Mesodermal cell (in vitro differentiated cells): ENCODE results near the gene EMID1.

ENCODE experiments used
- H3K27ac ChIP-seq: 2 replicates; pipeline ENCODE4 v1.7.0; 2013; ENCODE audit warnings: mild to moderate bottlenecking, low read depth, low read length, moderate library complexity; ENCODE audit not compliant: severe bottlenecking
- H3K36me3 ChIP-seq: 2 replicates; pipeline ENCODE4 v1.7.1; 2013; ENCODE audit warnings: mild to moderate bottlenecking, low read length, moderate library complexity; ENCODE audit not compliant: control insufficient read depth, insufficient read depth
- H3K4me1 ChIP-seq: one replicate; pipeline ENCODE4 v1.7.1; 2013; ENCODE audit warnings: mild to moderate bottlenecking, low read length; ENCODE audit not compliant: insufficient read depth, control insufficient read depth, poor library complexity, severe bottlenecking
- H3K4me3 ChIP-seq: 2 replicates; pipeline ENCODE4 v1.7.0; 2013; ENCODE audit warnings: low read length, control low read depth, mild to moderate bottlenecking; ENCODE audit not compliant: insufficient read depth, poor library complexity, severe bottlenecking; ENCODE audit errors: extremely low read depth
- H3K9me3 ChIP-seq: 2 replicates; pipeline ENCODE4 v1.7.1; 2013; ENCODE audit warnings: mild to moderate bottlenecking, low read length, moderate library complexity; ENCODE audit not compliant: control insufficient read depth
- WGBS, 2 experiments: methylation state at CpG; one replicate each; pipeline ENCODE4 v1.1.5; 2013; ENCODE audit warnings: missing lambda C conversion rate in 2 of 2; ENCODE audit not compliant: insufficient coverage in 2 of 2; 5-methylcytosine and 5-hydroxymethylcytosine counted together

Gene EMID1

DNA sequence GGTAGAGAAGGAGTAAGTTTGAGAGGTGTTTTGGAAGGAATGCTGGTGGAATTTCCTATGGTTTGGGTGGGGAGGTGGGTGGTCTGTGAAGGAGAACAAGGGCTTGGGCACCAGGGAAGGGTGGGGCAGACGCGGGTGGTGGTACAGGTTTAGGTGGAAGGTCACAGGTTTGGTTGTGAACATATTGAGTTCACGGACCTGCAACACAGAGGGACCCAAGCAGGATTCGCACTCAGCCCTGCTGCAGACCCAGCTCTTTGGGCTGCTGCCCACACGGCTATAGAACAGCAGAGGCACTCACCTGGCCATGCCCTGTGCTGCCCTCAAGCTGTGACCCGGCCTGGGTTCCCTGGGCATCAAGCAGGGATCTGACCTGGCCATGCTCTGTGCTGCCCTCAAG is 33.5 kb upstream of the EMID1 start:
- WGBS, 2 experiments: 86 to 87% methylated on average over 6 of the region's 6 CpGs
- Histone ChIP-seq H3K4me3 (no peak overlapping the region), H3K27ac (no peak overlapping the region), H3K4me1 (no peaks in the 10 kb centered on the region), H3K36me3 (no peaks in the 10 kb centered on the region), H3K9me3 (peaks cover 6% of the 10 kb centered on the region)

DNA sequence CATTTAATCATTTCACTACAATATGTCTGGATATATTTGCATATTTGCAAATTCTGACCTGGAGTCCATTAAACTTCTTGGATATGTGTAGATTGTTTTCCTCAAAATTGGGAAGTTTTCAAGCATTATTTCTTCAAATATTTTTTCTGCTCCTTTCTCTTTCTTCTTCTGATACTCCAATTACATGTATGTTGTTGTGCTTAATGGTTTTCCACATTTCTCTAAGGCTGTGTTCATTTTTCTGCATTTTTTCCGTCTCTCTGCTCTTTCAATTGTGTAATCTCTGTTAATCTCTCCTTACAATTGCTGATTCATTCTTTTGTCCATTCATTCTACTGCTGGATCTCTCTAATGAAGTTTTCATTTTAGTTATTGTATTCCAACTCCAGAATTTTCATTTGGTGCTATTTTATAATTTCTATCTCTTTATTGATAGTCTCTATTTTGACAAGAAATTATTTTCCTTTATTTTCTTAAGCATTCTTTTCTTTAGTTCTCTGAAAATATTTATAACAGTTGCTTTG is 30.3 kb upstream of the EMID1 start:
- H3K4me3 ChIP-seq: no peak overlapping the region
- H3K9me3 ChIP-seq: peaks cover 9% of the 10 kb centered on the region
- H3K4me1 ChIP-seq: no peaks in the 10 kb centered on the region
- no peaks in the 10 kb centered on the region for H3K36me3 ChIP-seq
- 100% methylated on average over 1 of the region's 1 CpG; no CpG with 5 or more reads in 1 of the 2 experiments for WGBS, 2 experiments
- no peak overlapping the region for H3K27ac ChIP-seq

DNA sequence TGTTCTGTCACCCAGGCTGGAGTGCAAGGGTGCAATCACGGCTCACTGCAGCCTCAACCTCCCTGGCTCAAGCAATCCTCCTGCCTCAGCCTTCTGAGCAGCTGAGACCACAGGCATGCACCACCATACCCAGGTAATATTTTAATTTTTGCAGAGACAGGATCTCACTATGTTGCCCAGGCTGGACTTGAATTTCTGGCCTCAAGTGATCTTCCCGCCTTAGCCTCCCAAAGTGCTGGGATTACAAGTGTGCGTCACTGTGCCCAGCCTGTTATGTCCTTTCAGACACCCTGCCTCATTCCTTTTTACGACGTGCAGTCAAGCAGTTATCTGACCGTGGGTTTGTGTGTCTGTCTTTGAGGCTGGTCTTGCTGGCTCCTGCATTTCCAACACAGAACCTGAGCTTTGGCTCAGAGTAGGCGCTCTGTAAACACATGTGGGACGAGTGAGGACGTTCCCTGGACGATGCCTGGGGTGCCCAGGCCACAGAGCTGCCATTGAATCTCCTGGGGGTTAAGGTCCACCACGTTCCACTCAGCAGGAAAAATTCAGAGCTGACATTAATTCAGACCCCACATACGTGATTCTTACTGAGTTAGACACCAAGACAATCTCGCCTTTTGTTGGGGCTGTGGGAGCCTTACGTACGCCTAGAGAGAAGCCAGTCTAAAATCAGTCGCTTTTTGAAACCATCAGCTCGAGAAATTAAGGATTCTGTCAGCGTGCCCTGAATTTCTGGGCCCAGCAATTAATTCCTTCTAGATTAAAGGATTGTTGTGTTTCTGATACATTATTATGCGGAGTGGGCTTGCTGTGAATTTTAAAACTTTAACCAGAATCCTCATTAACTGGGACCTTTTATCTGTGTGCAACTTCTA is 21.5 kb upstream of the EMID1 start:
- Histone ChIP-seq H3K4me3 (no peak overlapping the region), H3K36me3 (no peaks in the 10 kb centered on the region), H3K9me3 (peaks cover 4% of the 10 kb centered on the region), H3K4me1 (no peaks in the 10 kb centered on the region), H3K27ac (no peak overlapping the region)
- 90 to 91% methylated on average over 17 to 19 of the region's 19 CpGs for WGBS, 2 experiments

DNA sequence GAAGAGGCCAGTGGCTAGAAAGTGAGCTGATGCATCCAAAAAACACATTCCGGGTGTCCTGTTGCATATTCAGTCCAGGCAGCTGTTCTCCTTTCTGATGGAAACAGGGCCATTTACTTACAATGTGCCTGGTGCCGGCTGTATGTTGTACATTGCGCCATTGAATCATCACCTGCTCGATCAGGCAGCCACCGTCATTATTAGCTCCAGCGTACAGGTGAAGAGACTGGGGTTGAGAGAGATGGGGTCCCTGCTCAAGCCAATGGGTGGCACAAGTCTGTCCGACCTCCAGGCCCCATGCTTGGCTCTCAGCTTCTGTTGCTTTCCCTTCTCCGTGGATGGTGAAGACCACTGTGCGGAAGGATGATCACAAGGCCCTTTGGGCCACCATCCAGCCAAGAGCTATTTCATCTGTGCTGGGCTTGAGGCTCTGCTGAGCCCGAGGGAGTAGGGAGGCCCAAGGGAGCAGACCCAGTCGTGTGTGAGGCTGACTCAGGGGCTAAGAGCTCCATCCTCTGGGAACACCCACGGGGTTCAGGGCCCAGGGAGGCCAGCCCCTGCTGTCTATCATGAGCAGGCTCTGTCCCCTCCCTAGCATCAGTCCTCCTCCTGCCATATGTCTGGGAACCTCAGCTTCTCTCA is 20.7 kb upstream of the EMID1 start:
- Histone ChIP-seq H3K27ac (no peak overlapping the region), H3K36me3 (no peaks in the 10 kb centered on the region), H3K9me3 (peaks cover 1% of the 10 kb centered on the region), H3K4me3 (no peak overlapping the region), H3K4me1 (no peaks in the 10 kb centered on the region)
- 86 to 90% methylated on average over 12 of the region's 12 CpGs for WGBS, 2 experiments

DNA sequence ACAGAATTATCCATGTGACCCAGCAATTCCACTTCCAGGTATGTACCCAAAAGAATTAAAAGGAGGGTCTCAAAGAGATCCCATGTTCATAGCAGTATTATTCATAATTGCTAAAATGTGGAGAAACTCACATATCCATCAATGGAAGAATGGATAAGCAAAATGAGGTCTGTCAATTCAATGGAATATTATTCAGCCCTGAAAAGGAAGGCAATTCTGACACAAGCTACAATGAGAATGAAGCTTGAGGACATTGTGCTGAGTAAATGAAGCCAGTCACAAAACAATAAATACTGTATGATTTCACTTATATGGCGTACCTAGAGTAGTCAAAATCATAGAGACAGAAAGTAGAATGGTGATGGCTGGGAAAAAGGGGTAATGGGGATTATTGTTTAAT is 19.4 kb upstream of the EMID1 start:
- H3K4me3 ChIP-seq: no peak overlapping the region
- no peaks in the 10 kb centered on the region for H3K4me1 ChIP-seq
- no peaks in the 10 kb centered on the region for H3K9me3 ChIP-seq
- WGBS, 2 experiments: 100% methylated on average over 1 of the region's 1 CpG; no CpG with 5 or more reads in 1 of the 2 experiments
- no peaks in the 10 kb centered on the region for H3K36me3 ChIP-seq
- no peak overlapping the region for H3K27ac ChIP-seq

DNA sequence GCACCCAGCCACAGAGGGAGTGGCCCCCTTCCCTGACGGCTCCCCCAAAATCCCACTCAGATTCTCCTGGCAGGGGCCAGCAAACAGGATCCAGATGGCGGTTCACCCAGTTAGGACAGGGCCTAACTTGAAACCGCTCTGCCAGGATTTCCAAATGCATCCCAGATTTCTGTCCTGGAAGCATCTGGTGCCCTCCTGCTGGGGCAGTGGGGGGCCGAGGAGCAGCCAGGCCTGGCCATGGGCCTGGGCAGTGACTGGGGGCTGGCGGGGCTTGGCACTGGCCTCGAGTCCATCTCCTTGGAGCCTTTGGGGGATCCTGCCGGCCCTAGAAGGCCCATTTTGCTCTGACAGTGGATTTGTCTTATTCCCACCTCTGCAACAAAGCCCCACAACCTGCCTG is 17.9 kb upstream of the EMID1 start:
- 81 to 90% methylated on average over 3 to 7 of the region's 7 CpGs for WGBS, 2 experiments
- Histone ChIP-seq H3K9me3 (no peaks in the 10 kb centered on the region), H3K4me1 (no peaks in the 10 kb centered on the region), H3K27ac (no peak overlapping the region), H3K36me3 (no peaks in the 10 kb centered on the region), H3K4me3 (no peak overlapping the region)

DNA sequence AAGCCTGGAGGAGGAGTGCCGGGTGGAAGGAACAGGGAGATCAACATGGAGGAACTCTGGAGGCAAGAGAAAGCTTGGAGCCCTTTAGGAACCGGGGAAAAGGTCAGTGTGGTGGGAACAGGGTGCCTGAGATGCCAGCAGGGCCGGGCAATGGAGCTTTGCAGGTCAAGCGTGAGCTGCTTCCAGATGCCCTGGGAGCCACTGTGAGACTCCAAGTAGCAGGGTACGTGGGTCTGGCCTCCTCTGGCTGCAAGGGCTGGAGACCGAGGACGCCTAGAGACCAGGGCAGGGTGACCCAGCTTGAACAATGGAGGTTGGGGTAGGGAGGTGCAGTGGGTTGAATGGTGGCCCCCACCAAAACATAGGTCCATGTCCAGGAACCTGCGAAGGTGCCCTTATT is 15.6 kb upstream of the EMID1 start:
- Histone ChIP-seq H3K4me3 (no peak overlapping the region), H3K4me1 (no peaks in the 10 kb centered on the region)
- 96% methylated on average over 8 of the region's 8 CpGs for WGBS, 2 experiments

DNA sequence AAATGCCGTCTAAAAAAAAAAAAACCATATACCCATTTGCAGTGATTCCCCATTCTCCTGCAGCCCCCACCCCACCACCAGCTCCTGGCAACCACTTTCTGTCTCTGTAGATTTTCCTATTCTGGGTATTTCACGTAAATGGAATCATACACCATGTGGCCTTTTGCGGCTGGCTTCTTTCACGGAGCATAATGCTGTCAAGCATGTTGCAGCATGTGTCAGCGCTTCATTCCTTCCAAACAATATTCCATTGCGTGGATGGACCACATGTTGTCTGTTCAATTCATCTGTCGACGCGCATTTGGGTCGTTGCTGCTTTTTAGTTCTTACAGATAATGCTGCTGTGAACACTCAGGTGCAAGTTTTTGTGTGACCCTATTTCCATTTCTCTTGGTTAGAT is 14.8 kb upstream of the EMID1 start:
- WGBS, 2 experiments: 95 to 96% methylated on average over 9 to 10 of the region's 10 CpGs
- H3K9me3 ChIP-seq: peaks cover 6% of the 10 kb centered on the region
- H3K36me3 ChIP-seq: no peaks in the 10 kb centered on the region
- H3K27ac ChIP-seq: no peak overlapping the region
- no peak overlapping the region for H3K4me3 ChIP-seq
- no peaks in the 10 kb centered on the region for H3K4me1 ChIP-seq

More for the DNA sequence above, 15.6 kb upstream of the EMID1 start:
- Histone ChIP-seq H3K36me3 (no peaks in the 10 kb centered on the region), H3K9me3 (peaks cover 6% of the 10 kb centered on the region), H3K27ac (no peak overlapping the region)

DNA sequence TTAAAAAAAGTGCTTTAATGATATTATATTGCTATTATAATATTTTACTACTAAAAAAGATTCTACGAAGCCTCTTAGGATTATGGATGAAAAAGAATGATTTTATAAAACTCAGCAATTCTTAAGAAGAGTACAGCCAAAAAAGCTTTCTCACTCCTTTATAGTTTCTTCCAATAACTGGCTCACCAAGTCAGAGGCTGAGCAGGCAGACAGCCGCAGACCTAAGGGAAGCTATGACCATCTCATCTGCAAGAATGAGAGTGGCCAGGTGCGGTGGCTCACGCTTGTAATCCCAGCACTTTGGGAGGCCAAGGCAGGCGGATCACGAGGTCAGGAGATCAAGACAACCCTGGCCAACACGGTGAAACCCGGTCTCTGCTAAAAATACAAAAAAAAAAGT is 12.7 kb upstream of the EMID1 start:
- H3K27ac ChIP-seq: no peak overlapping the region
- WGBS, 2 experiments: 71 to 94% methylated on average over 4 to 7 of the region's 8 CpGs

DNA sequence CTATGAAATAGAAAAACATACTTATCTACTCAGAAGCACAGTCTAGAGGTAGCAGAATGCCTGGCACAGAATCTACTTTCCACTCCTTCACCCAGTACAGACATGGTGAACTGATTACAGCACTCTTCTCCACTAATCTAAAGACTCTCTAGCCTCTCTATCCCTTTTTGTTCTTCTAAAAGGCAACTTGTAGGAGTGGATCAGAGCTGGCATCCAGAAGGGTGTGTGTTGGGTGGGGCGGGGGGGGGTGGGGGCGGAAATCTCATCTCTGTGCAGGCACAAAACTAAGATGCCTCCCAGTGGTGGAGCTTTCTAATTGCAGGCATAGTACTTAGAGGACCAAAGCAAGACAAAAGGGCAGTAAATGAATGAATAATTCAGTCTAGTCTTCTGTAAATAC is 11.5 kb upstream of the EMID1 start:
- Histone ChIP-seq H3K4me1 (no peaks in the 10 kb centered on the region), H3K36me3 (no peaks in the 10 kb centered on the region), H3K4me3 (no peak overlapping the region), H3K27ac (no peak overlapping the region), H3K9me3 (peaks cover 6% of the 10 kb centered on the region)
- 83% methylated on average over 1 of the region's 2 CpGs; no CpG with 5 or more reads in 1 of the 2 experiments for WGBS, 2 experiments

More for the DNA sequence above, 12.7 kb upstream of the EMID1 start:
- peaks cover 6% of the 10 kb centered on the region for H3K9me3 ChIP-seq
- H3K4me3 ChIP-seq: no peak overlapping the region
- H3K36me3 ChIP-seq: no peaks in the 10 kb centered on the region
- no peaks in the 10 kb centered on the region for H3K4me1 ChIP-seq
